ENCODE data around the gene CYBA.
A peak's percentile ranks its signal among the peaks of the same experiment; 100 is the strongest.

CYBA gene

GRCh38 chr16:88635671-88636319 lies 15.1 kb downstream of the CYBA start:
- H3K4me3 ChIP-seq (replicated peaks in 1 of 2; ENCODE audit: low read depth in 2 of 2, low read length in 2 of 2), result no peak overlapping the region
- TF ChIP-seq CTCF (IDR thresholded peaks at IDR 0.05; ENCODE audit: low read depth, low read length), result no peak
- no peak for DNase-seq (ENCODE audit: low read depth in 2 of 2)

- DNase-seq (ENCODE audit: low read depth in 2 of 2), result no peak
- TF ChIP-seq CTCF (IDR thresholded peaks at IDR 0.05; ENCODE audit: low read depth, low read length), result no peak
These were observed 15.7 kb downstream of the CYBA start for GRCh38 chr16:88634994-88635670.

GRCh38 chr16:88634141-88634993 lies 16.5 kb downstream of the CYBA start:
- peak overlapping the region; percentile 37 to 48 for H3K4me3 ChIP-seq (replicated peaks in 1 of 2; ENCODE audit: low read depth in 2 of 2, low read length in 2 of 2)

More at GRCh38 chr16:88634994-88635670, 15.7 kb downstream of the CYBA start:
- H3K4me3 ChIP-seq (replicated peaks in 1 of 2; ENCODE audit: low read depth in 2 of 2, low read length in 2 of 2), result peak overlapping the region; percentile 37 to 48

GRCh38 chr16:88633684-88634140 lies 17.1 kb downstream of the CYBA start:
- peak; percentile 41 for TF ChIP-seq CTCF (IDR thresholded peaks at IDR 0.05; ENCODE audit: low read depth, low read length)
- no peak overlapping the region for H3K4me3 ChIP-seq (replicated peaks in 1 of 2; ENCODE audit: low read depth in 2 of 2, low read length in 2 of 2)
- peak in 1 of 2 donors; percentile 30 for DNase-seq (ENCODE audit: low read depth in 2 of 2)

More at GRCh38 chr16:88634141-88634993, 16.5 kb downstream of the CYBA start:
- TF ChIP-seq CTCF (IDR thresholded peaks at IDR 0.05; ENCODE audit: low read depth, low read length), result no peak
- DNase-seq (ENCODE audit: low read depth in 2 of 2), result peak; percentile 44 to 60

GRCh38 chr16:88632587-88632930 lies 18.3 kb downstream of the CYBA start:
- no peak for TF ChIP-seq CTCF (IDR thresholded peaks at IDR 0.05; ENCODE audit: low read depth, low read length)
- no peak for DNase-seq (ENCODE audit: low read depth in 2 of 2)
- no peak overlapping the region for H3K4me3 ChIP-seq (replicated peaks in 1 of 2; ENCODE audit: low read depth in 2 of 2, low read length in 2 of 2)

- H3K4me3 ChIP-seq (replicated peaks in 1 of 2; ENCODE audit: low read depth in 2 of 2, low read length in 2 of 2), result no peak overlapping the region
- no peak for TF ChIP-seq CTCF (IDR thresholded peaks at IDR 0.05; ENCODE audit: low read depth, low read length)
- DNase-seq (ENCODE audit: low read depth in 2 of 2), result no peak
These were observed 18.8 kb downstream of the CYBA start for GRCh38 chr16:88631920-88632586.

All from cardiac fibroblast (primary cell).